ENCODE measurements around the gene LMX1B.
"Not testable (repeated sequence)": the region's sequence is repeated elsewhere in the genome, so short reads cannot be mapped to it uniquely, and the experiment has no call there.

LMX1B gene

DNA sequence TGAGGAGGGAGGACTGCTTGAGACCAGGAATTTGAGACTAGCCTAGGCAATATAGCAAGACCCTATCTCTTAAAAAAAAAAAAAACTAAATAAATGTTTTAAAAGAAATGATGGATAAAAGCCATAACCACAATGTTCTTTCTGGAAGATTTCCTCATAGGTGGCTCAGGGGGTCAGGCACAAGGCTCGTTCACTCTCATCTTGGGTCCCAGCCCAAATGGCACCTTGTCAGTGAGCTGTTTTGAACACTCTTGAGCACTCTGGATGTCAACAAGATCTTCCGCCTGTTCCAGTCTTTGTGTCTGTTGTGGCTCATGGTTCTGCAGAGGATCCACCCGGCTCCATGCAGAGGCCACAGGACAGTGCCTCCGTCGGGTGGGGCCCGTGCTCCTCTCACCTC is 35.7 kb upstream of the LMX1B start:
- H3K4me3 ChIP-seq (ENCODE audit: low read depth, low read length) = no peak overlapping the region
- DNase-seq (ENCODE audit: low read depth) = no peak
- TF ChIP-seq, protein P1, sequence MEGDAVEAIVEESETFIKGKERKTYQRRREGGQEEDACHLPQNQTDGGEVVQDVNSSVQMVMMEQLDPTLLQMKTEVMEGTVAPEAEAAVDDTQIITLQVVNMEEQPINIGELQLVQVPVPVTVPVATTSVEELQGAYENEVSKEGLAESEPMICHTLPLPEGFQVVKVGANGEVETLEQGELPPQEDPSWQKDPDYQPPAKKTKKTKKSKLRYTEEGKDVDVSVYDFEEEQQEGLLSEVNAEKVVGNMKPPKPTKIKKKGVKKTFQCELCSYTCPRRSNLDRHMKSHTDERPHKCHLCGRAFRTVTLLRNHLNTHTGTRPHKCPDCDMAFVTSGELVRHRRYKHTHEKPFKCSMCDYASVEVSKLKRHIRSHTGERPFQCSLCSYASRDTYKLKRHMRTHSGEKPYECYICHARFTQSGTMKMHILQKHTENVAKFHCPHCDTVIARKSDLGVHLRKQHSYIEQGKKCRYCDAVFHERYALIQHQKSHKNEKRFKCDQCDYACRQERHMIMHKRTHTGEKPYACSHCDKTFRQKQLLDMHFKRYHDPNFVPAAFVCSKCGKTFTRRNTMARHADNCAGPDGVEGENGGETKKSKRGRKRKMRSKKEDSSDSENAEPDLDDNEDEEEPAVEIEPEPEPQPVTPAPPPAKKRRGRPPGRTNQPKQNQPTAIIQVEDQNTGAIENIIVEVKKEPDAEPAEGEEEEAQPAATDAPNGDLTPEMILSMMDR (IDR thresholded peaks at IDR 0.05; ENCODE audit: low read depth, low read length) = no peak
- TF ChIP-seq, protein P2, sequence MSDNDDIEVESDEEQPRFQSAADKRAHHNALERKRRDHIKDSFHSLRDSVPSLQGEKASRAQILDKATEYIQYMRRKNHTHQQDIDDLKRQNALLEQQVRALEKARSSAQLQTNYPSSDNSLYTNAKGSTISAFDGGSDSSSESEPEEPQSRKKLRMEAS (IDR thresholded peaks at IDR 0.05; ENCODE audit: low read depth, low read length) = no peak
- TF ChIP-seq MYC (IDR thresholded peaks at IDR 0.05; ENCODE audit: low read depth, low read length) (no peak), POLR2A (IDR thresholded peaks at IDR 0.05; ENCODE audit: extremely low read depth, insufficient read length) (no peak)

DNA sequence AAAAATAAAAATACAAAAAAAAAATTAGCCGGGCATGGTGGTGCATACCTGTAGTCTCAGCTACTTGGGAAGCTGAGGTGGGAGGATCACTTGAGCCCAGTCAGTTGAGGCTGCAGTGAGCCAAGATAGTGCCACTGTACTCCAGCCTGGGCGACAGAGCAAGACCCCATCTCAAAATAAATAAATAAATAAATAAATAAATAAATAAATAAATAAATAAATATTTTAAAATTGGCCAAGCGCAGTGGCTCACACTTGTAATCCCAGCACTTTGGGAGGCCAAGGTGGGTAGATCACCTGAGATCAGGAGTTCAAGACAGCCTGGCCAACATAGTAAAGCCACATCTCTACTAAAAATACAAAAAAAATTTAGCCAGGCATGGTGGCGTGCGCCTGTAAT is 33.4 kb upstream of the LMX1B start:
- not testable (repeated sequence) for H3K4me3 ChIP-seq (ENCODE audit: low read depth, low read length); DNase-seq (ENCODE audit: low read depth)

DNA sequence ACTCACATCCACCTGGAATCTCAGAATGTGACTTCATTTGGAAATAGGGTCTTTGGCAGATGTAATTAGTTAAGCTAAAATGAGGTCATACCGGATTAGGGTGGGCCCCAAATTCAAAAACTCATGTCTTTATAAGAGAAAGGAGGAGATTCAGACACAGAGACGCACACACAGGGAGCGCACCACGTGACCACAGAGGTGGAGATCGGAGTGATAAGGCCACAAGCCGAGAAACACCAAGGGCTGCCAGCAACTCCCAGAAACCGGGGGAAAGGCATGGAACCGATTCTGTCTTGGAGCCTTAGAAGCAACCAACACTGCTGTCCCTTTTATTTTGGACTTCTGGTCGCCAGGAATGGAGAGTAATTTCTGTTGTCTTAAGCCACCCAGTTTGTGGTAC is 31.8 kb upstream of the LMX1B start:
- DNase-seq (ENCODE audit: low read depth) = no peak
- H3K4me3 ChIP-seq (ENCODE audit: low read depth, low read length) = no peak overlapping the region
- TF ChIP-seq POLR2A (IDR thresholded peaks at IDR 0.05; ENCODE audit: extremely low read depth, insufficient read length) (no peak), MYC (IDR thresholded peaks at IDR 0.05; ENCODE audit: low read depth, low read length) (no peak)
- TF ChIP-seq, protein P1 (IDR thresholded peaks at IDR 0.05; ENCODE audit: low read depth, low read length) = no peak
- TF ChIP-seq, protein P2 (IDR thresholded peaks at IDR 0.05; ENCODE audit: low read depth, low read length) = no peak

DNA sequence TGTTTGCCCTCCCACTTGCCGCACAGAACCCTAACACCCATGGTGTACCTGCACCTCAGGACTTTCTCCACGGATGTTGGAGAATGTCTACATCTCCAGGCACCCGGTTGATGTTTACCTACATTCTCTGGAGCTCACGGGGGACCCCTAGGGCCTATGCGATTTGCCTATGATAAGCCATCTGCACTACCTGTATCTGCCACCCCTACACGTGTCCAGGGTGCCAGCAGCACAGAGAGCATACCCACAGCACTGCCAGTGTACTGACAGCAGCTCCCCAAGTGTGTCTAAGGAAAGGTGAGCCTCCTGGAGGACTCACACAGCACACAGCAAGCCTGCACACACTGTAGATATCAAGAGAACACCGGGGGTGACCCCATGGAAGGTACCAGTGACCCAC is 31.3 kb upstream of the LMX1B start:
- TF ChIP-seq, protein P2 (IDR thresholded peaks at IDR 0.05; ENCODE audit: low read depth, low read length) = no peak
- TF ChIP-seq POLR2A (IDR thresholded peaks at IDR 0.05; ENCODE audit: extremely low read depth, insufficient read length) = no peak
- TF ChIP-seq, protein P1 (IDR thresholded peaks at IDR 0.05; ENCODE audit: low read depth, low read length) = no peak
- TF ChIP-seq MYC (IDR thresholded peaks at IDR 0.05; ENCODE audit: low read depth, low read length) = no peak
- no peak for DNase-seq (ENCODE audit: low read depth)
- H3K4me3 ChIP-seq (ENCODE audit: low read depth, low read length) = no peak overlapping the region

DNA sequence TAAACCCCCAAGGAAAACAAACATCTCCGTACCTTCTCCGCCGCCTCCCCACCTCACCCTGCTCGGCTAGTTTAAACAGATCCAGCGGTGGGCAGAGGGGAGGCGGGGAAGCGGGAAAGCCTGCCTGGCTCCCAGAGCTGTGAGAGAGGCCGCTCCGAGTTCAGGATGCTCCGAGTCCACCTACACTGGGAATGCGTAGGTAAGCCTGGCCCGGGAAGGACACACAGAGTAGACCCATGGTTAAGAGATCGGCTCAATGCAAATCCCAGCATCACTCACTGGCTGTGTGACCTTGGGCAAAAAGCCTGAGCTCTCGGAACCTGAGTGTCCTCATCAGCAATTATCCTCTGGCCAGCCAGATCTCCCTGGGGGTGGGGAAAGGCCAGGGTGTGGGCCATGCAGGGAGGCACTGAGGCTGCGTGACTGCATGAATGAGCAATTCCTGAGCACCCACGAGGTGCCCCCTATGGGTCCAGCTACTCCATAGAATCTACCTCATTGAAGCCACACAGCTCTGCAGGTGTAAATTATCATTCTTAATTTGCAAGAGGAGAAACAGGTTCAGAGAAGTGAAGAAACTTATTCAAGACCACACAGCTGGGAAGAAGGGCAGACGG is 30.5 kb upstream of the LMX1B start:
- TF ChIP-seq, protein P1 (IDR thresholded peaks at IDR 0.05; ENCODE audit: low read depth, low read length) = no peak
- no peak overlapping the region for H3K4me3 ChIP-seq (ENCODE audit: low read depth, low read length)
- no peak for DNase-seq (ENCODE audit: low read depth)

DNA sequence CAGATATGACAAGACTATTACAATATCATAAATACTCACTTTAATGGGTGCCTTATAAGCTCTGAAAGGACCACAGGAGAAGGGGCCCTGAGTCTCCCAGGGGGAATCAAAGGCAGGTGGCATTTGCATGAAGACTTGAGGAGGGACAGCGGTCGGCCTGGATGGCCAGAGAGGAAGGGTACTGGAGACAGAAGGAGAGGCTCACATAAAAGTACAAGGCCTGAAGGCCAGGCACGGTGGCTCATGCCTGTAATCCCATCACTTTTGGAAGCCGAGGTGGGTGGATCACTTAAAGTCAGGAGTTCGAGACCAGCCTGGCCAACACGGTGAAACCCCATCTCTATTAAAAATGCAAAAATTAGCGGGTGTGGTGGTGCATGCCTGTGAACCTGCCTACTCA is 29.1 kb upstream of the LMX1B start:
- TF ChIP-seq POLR2A (IDR thresholded peaks at IDR 0.05; ENCODE audit: extremely low read depth, insufficient read length) (no peak), MYC (IDR thresholded peaks at IDR 0.05; ENCODE audit: low read depth, low read length) (no peak)
- TF ChIP-seq, protein P1 (IDR thresholded peaks at IDR 0.05; ENCODE audit: low read depth, low read length) = no peak
- TF ChIP-seq, protein P2 (IDR thresholded peaks at IDR 0.05; ENCODE audit: low read depth, low read length) = no peak
- DNase-seq (ENCODE audit: low read depth) = no peak
- H3K4me3 ChIP-seq (ENCODE audit: low read depth, low read length) = no peak overlapping the region
